HepG2 (cell line): ENCODE data around the gene EVA1A. TPM values are rescaled to one million over a fixed set of nuclear protein-coding genes. Genes with fewer than 3 reads are reported as not detected.
A peak's percentile ranks its signal among the peaks of the same experiment; 100 is the strongest.

Source experiments
- AHDC1 ChIP-seq: sonication (generic); formaldehyde crosslinking; IDR thresholded peaks from 2 replicates; pipeline ENCODE4 v1.5.1; 2020; ENCODE audit warnings: mild to moderate bottlenecking, missing genetic modification reagents, borderline replicate concordance
- EED ChIP-seq: sonication (generic); formaldehyde crosslinking; IDR thresholded peaks from 2 replicates; pipeline ENCODE4 v1.5.0; 2020; ENCODE audit warnings: mild to moderate bottlenecking, missing genetic modification reagents
- FIP1L1 ChIP-seq: fragments of 200-400 bp; formaldehyde crosslinking; IDR thresholded peaks from 2 replicates; pipeline ENCODE4 v1.6.1; 2018; ENCODE audit warnings: low read depth, mild to moderate bottlenecking, low read length, moderate library complexity, borderline replicate concordance; ENCODE audit not compliant: insufficient read depth
- HNRNPH1 ChIP-seq: fragments of 200-400 bp; formaldehyde crosslinking; optimal IDR thresholded peaks from 2 replicates; pipeline ENCODE3; 2017; ENCODE audit warnings: mild to moderate bottlenecking, low read depth, low read length
- MAFF ChIP-seq: IDR thresholded peaks from 2 replicates; pipeline ENCODE4 v1.6.1; 2011; ENCODE audit warnings: low read depth, low read length, improper control_type of control experiment
- SMAD3 ChIP-seq: sonication (generic); formaldehyde crosslinking; IDR thresholded peaks from 2 replicates; pipeline ENCODE4 v1.4.0; 2020; ENCODE audit warnings: missing genetic modification reagents
- ZMAT5 ChIP-seq: sonication (generic); formaldehyde crosslinking; IDR thresholded peaks from 2 replicates; pipeline ENCODE4 v1.5.0; 2020; ENCODE audit warnings: mild to moderate bottlenecking, low read depth, missing genetic modification reagents, borderline replicate concordance
- ZNF549 ChIP-seq: sonication (generic); formaldehyde crosslinking; IDR thresholded peaks from 2 replicates; pipeline ENCODE4 v1.5.0; 2020; ENCODE audit warnings: missing genetic modification reagents
- ZNF772 ChIP-seq: sonication (generic); formaldehyde crosslinking; IDR thresholded peaks from 2 replicates; pipeline ENCODE4 v1.5.0; 2020; ENCODE audit warnings: mild to moderate bottlenecking, missing genetic modification reagents
- polyA plus RNA-seq, 8 experiments: library from polyadenylated mRNA; depleted of rRNA in 3 of 8; stranded (reverse) in 7 of 8; unstranded in 1 of 8; fragments of >200 nt; fragmentation: Illumina TruSeq in 4 of 8; extraction: Trizol in 4 of 8; gene quantifications; 2 replicates each; pipeline versions ENCODE4 v1.2.1 to v1.2.3, GENCODE V29; 2011 to 2016; ENCODE audit warnings: low read depth in 4 of 8, missing spikeins in 1 of 8, mixed read lengths in 1 of 8; ENCODE audit not compliant: insufficient read depth in 1 of 8
- total RNA-seq, 5 experiments: library from RNA; depleted of rRNA; stranded (reverse); fragments of >200 nt; fragmentation: Illumina TruSeq; extraction: Trizol; gene quantifications; 2 replicates each; pipeline ENCODE4 v1.2.3, GENCODE V29; 2016; ENCODE audit warnings: low read depth in 1 of 5
- TF ChIP-seq, protein P1 (sequence below): sonication (generic); formaldehyde crosslinking; IDR thresholded peaks from 2 replicates; pipeline ENCODE4 v1.4.0; 2020; ENCODE audit warnings: mild to moderate bottlenecking, missing genetic modification reagents
- TF ChIP-seq, protein P2 (sequence below): sonication (generic); formaldehyde crosslinking; IDR thresholded peaks from 2 replicates; pipeline ENCODE4 v1.4.0; 2020; ENCODE audit warnings: mild to moderate bottlenecking, missing genetic modification reagents, borderline replicate concordance

Gene EVA1A
- total and polyA plus RNA-seq, 2 of the 13 experiments (the other 11 are each of a cell fraction or from before 2014, with no cell fraction given) = 57.5 to 57.8 TPM

GRCh38 chr2:75518638-75519465 is 41.9 kb downstream of the EVA1A start (continued):
- TF ChIP-seq ZMAT5 (CRISPR knock-in tag) (no peak), AHDC1 (CRISPR knock-in tag) (0 out of 2 replicates have a peak, but pooled peaks have one; percentile 42), FIP1L1 (no peak), ZNF772 (no peak), ZNF549 (no peak), EED (CRISPR knock-in tag) (no peak), MAFF (no peak), SMAD3 (CRISPR knock-in tag) (peak; percentile 50; the same call in 1 of the 2 replicates), HNRNPH1 (no peak)
- TF ChIP-seq, protein P1, sequence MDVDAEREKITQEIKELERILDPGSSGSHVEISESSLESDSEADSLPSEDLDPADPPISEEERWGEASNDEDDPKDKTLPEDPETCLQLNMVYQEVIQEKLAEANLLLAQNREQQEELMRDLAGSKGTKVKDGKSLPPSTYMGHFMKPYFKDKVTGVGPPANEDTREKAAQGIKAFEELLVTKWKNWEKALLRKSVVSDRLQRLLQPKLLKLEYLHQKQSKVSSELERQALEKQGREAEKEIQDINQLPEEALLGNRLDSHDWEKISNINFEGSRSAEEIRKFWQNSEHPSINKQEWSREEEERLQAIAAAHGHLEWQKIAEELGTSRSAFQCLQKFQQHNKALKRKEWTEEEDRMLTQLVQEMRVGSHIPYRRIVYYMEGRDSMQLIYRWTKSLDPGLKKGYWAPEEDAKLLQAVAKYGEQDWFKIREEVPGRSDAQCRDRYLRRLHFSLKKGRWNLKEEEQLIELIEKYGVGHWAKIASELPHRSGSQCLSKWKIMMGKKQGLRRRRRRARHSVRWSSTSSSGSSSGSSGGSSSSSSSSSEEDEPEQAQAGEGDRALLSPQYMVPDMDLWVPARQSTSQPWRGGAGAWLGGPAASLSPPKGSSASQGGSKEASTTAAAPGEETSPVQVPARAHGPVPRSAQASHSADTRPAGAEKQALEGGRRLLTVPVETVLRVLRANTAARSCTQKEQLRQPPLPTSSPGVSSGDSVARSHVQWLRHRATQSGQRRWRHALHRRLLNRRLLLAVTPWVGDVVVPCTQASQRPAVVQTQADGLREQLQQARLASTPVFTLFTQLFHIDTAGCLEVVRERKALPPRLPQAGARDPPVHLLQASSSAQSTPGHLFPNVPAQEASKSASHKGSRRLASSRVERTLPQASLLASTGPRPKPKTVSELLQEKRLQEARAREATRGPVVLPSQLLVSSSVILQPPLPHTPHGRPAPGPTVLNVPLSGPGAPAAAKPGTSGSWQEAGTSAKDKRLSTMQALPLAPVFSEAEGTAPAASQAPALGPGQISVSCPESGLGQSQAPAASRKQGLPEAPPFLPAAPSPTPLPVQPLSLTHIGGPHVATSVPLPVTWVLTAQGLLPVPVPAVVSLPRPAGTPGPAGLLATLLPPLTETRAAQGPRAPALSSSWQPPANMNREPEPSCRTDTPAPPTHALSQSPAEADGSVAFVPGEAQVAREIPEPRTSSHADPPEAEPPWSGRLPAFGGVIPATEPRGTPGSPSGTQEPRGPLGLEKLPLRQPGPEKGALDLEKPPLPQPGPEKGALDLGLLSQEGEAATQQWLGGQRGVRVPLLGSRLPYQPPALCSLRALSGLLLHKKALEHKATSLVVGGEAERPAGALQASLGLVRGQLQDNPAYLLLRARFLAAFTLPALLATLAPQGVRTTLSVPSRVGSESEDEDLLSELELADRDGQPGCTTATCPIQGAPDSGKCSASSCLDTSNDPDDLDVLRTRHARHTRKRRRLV = no peak
- TF ChIP-seq, protein P2, sequence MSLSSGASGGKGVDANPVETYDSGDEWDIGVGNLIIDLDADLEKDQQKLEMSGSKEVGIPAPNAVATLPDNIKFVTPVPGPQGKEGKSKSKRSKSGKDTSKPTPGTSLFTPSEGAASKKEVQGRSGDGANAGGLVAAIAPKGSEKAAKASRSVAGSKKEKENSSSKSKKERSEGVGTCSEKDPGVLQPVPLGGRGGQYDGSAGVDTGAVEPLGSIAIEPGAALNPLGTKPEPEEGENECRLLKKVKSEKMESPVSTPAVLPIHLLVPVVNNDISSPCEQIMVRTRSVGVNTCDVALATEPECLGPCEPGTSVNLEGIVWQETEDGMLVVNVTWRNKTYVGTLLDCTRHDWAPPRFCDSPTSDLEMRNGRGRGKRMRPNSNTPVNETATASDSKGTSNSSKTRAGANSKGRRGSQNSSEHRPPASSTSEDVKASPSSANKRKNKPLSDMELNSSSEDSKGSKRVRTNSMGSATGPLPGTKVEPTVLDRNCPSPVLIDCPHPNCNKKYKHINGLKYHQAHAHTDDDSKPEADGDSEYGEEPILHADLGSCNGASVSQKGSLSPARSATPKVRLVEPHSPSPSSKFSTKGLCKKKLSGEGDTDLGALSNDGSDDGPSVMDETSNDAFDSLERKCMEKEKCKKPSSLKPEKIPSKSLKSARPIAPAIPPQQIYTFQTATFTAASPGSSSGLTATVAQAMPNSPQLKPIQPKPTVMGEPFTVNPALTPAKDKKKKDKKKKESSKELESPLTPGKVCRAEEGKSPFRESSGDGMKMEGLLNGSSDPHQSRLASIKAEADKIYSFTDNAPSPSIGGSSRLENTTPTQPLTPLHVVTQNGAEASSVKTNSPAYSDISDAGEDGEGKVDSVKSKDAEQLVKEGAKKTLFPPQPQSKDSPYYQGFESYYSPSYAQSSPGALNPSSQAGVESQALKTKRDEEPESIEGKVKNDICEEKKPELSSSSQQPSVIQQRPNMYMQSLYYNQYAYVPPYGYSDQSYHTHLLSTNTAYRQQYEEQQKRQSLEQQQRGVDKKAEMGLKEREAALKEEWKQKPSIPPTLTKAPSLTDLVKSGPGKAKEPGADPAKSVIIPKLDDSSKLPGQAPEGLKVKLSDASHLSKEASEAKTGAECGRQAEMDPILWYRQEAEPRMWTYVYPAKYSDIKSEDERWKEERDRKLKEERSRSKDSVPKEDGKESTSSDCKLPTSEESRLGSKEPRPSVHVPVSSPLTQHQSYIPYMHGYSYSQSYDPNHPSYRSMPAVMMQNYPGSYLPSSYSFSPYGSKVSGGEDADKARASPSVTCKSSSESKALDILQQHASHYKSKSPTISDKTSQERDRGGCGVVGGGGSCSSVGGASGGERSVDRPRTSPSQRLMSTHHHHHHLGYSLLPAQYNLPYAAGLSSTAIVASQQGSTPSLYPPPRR (CRISPR knock-in tag) = peak; percentile 32; the same call in 1 of the 2 replicates
